Stimulated activated naive B cell treated with anti-CD40 and anti-IgM and Interleukin-4, amounts not matched to agents 10 μg/mL and 1 μg/mL and 100 μg/mL, for 72 hours (primary cell): ENCODE data around the gene GPATCH4.

Source experiments
- ATAC-seq, 2 donors: fragments of 150-1000 bp; cut with Tn5 transposase; replicated peaks; 2 replicates each; pipeline ENCODE4 v1.10.0; 2021; ENCODE audit warnings: moderate library complexity in 1 of 2
- DNase-seq: peaks from one replicate; pipeline ENCODE4 v3.0.0; 2021
- H3K27ac Mint-ChIP-seq: one replicate; pipeline ENCODE4 v1.8.0; 2022; ENCODE audit warnings: mild to moderate bottlenecking, mixed read lengths
- H3K27me3 Mint-ChIP-seq, 2 donors: one replicate each; pipeline ENCODE4 v1.8.0; 2022; ENCODE audit warnings: mixed read lengths in 2 of 2
- H3K36me3 Mint-ChIP-seq, 2 donors: one replicate each; pipeline ENCODE4 v1.8.0; 2022; ENCODE audit warnings: mixed read lengths in 2 of 2, mild to moderate bottlenecking in 1 of 2
- H3K4me1 Mint-ChIP-seq, 2 donors: one replicate each; pipeline ENCODE4 v1.8.0; 2022; ENCODE audit warnings: mixed read lengths in 2 of 2, mild to moderate bottlenecking in 1 of 2
- H3K4me3 Mint-ChIP-seq, 2 donors: one replicate each; pipeline ENCODE4 v1.8.0; 2022; ENCODE audit warnings: mild to moderate bottlenecking in 2 of 2, mixed read lengths in 2 of 2, moderate library complexity in 1 of 2
- H3K9me3 Mint-ChIP-seq, 2 donors: one replicate each; pipeline ENCODE4 v1.8.0; 2022; ENCODE audit warnings: mixed read lengths in 2 of 2, mild to moderate bottlenecking in 1 of 2

GPATCH4 gene

GRCh38 chr1:156549390-156549789 lies 51.9 kb downstream of the GPATCH4 start:
- Mint-ChIP-seq H3K4me3 (no peak overlapping the region), H3K4me1 (peaks cover 38 to 47% of the 10 kb centered on the region in 2 donors), H3K9me3 (no peaks in the 10 kb centered on the region), H3K27me3 (no peaks in the 10 kb centered on the region), H3K36me3 (peaks cover 0 to 1% of the 10 kb centered on the region in 2 donors), H3K27ac (no peak overlapping the region)
- ATAC-seq (no peak), DNase-seq (no peak)

DNA sequence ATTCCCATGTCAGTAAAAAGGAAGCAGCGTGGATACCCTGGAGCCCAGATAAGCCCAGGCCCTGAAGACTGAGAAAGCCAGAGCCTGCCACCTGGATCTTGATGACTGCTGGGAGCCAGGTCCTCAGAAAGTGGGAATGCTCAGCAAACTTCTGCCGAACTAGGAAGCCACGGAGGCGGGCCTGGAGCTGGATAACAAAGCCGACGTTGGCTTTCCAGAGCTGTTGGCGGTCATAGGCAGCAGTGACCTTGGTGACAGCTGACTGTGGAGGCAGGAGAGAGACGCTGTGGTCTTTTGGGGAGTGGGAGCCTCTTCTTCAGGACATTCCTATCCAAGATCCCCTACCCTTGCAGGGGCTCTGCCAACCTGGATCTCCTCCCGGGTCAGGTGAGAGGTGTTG lies 53.3 kb downstream of the GPATCH4 start:
- ATAC-seq (no peak), DNase-seq (no peak)
- Mint-ChIP-seq H3K27me3 (no peaks in the 10 kb centered on the region), H3K27ac (no peak overlapping the region), H3K4me1 (peaks cover 27 to 33% of the 10 kb centered on the region in 2 donors), H3K9me3 (no peaks in the 10 kb centered on the region), H3K4me3 (no peak overlapping the region), H3K36me3 (peaks cover 0 to 1% of the 10 kb centered on the region in 2 donors)

- no peaks in the 10 kb centered on the region for H3K9me3 Mint-ChIP-seq
- H3K36me3 Mint-ChIP-seq, result peaks cover 0 to 1% of the 10 kb centered on the region in 2 donors
- H3K4me1 Mint-ChIP-seq, result peaks cover 24 to 28% of the 10 kb centered on the region in 2 donors
- H3K27ac Mint-ChIP-seq, result peak overlapping the region; percentile 57
- no peak overlapping the region for H3K4me3 Mint-ChIP-seq
- ATAC-seq, result no peak
- H3K27me3 Mint-ChIP-seq, result no peaks in the 10 kb centered on the region
- no peak for DNase-seq
Measured at GRCh38 chr1:156547434-156547833, 53.8 kb downstream of the GPATCH4 start.

- peaks cover 13 to 16% of the 10 kb centered on the region in 2 donors for H3K4me1 Mint-ChIP-seq
- H3K27ac Mint-ChIP-seq, result no peak overlapping the region
- no peak for ATAC-seq
- H3K36me3 Mint-ChIP-seq, result peaks cover 0 to 1% of the 10 kb centered on the region in 2 donors
- no peak overlapping the region for H3K4me3 Mint-ChIP-seq
- DNase-seq, result no peak
- no peaks in the 10 kb centered on the region for H3K9me3 Mint-ChIP-seq
- H3K27me3 Mint-ChIP-seq, result no peaks in the 10 kb centered on the region
Measured at GRCh38 chr1:156546267-156546666, 55.0 kb downstream of the GPATCH4 start.

DNA sequence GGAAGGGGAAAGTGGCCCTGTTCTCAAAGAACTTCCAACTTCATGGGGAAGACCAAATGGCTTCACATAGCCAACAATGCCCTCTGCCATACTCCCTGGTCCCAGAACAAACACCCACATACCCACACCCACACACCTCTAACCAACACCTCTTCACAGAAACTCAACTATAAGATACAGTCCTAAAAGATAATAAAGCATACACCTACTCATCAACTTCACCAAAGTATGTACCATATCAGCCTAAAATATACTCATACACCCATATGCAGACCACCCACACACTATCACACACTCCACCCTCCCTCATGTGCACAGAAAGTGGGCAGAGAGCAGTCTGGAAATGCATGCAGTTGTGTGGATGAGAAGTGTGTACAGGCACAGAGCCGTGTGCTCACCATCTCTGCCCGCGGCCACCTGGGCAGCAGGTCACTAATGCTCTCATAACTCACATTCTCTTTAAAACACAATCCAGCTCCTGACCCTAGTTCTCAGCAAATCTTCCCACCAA lies 56.6 kb downstream of the GPATCH4 start:
- DNase-seq, result no peak
- no peak overlapping the region for H3K27ac Mint-ChIP-seq
- ATAC-seq, result no peak
- no peaks in the 10 kb centered on the region for H3K9me3 Mint-ChIP-seq
- H3K27me3 Mint-ChIP-seq, result no peaks in the 10 kb centered on the region
- H3K4me1 Mint-ChIP-seq, result peaks cover 6% of the 10 kb centered on the region in 2 donors
- peaks cover 0 to 1% of the 10 kb centered on the region in 2 donors for H3K36me3 Mint-ChIP-seq
- H3K4me3 Mint-ChIP-seq, result no peak overlapping the region
